IgD-negative memory B cell (primary cell): ENCODE results near the gene CISTR. TPM values are rescaled to one million over a fixed set of nuclear protein-coding genes. Genes with fewer than 3 reads are reported as not detected.
"Not testable (repeated sequence)": the region's sequence is repeated elsewhere in the genome, so short reads cannot be mapped to it uniquely, and the experiment has no call there.

ENCODE experiments used
- H3K27ac Mint-ChIP-seq, 3 donors: one replicate each; pipeline ENCODE4 v1.8.0; 2020 to 2022; ENCODE audit warnings: mild to moderate bottlenecking in 3 of 3, mixed read lengths in 3 of 3, moderate library complexity in 1 of 3
- H3K27me3 Mint-ChIP-seq: one replicate; pipeline ENCODE4 v1.8.0; 2021; ENCODE audit warnings: mixed read lengths
- H3K36me3 Mint-ChIP-seq: one replicate; pipeline ENCODE4 v1.8.0; 2020; ENCODE audit warnings: mild to moderate bottlenecking, mixed read lengths
- H3K4me1 Mint-ChIP-seq, 3 donors: one replicate each; pipeline ENCODE4 v1.8.0; 2020 to 2022; ENCODE audit warnings: mixed read lengths in 3 of 3, mild to moderate bottlenecking in 1 of 3
- H3K4me3 Mint-ChIP-seq, 4 donors: one replicate each; pipeline ENCODE4 v1.8.0; 2020 to 2022; ENCODE audit warnings: mild to moderate bottlenecking in 4 of 4, mixed read lengths in 4 of 4, moderate library complexity in 3 of 4
- H3K9me3 Mint-ChIP-seq, 3 donors: one replicate each; pipeline ENCODE4 v1.8.0; 2020 to 2021; ENCODE audit warnings: mixed read lengths in 3 of 3, mild to moderate bottlenecking in 1 of 3
- polyA plus RNA-seq: library from polyadenylated mRNA; unstranded; fragments of 300-500 nt; fragmentation: Illumina TruSeq; gene quantifications from one replicate; pipeline ENCODE4 v1.2.3, GENCODE V29; 2021

CISTR gene
- polyA plus RNA-seq, result not detected

GRCh38 chr12:53751336-53752191, at the start of gene CISTR:
TSS of gene CISTR (minus strand) at chr12:53751979.
- Mint-ChIP-seq H3K36me3 (no peaks in the 10 kb centered on the region), H3K4me3 (peak within 1 kb of the TSS in 1 of 4 donors; percentile 94), H3K4me1 (peaks cover 9 to 12% (median 11%) of the 10 kb centered on the region in 3 donors), H3K27ac (peak within 1 kb of the TSS in 1 of 3 donors; percentile 68), H3K27me3 (peaks cover 10% of the 10 kb centered on the region), H3K9me3 (no peaks in the 10 kb centered on the region)

GRCh38 chr12:53798575-53798974, 46.8 kb upstream of the CISTR start:
- Mint-ChIP-seq H3K36me3 (no peaks in the 10 kb centered on the region), H3K9me3 (no peaks in the 10 kb centered on the region), H3K27me3 (peaks cover 7% of the 10 kb centered on the region), H3K4me3 (no peak overlapping the region), H3K4me1 (no peaks in the 10 kb centered on the region), H3K27ac (no peak overlapping the region)

- peaks cover 4% of the 10 kb centered on the region for H3K27me3 Mint-ChIP-seq
- no peak overlapping the region for H3K4me3 Mint-ChIP-seq
- H3K27ac Mint-ChIP-seq, result no peak overlapping the region
- no peaks in the 10 kb centered on the region for H3K36me3 Mint-ChIP-seq
- no peaks in the 10 kb centered on the region for H3K9me3 Mint-ChIP-seq
- no peaks in the 10 kb centered on the region for H3K4me1 Mint-ChIP-seq
Observed at GRCh38 chr12:53795927-53796326, 44.1 kb upstream of the CISTR start.

- H3K4me3 Mint-ChIP-seq, result no peak overlapping the region
- H3K27ac Mint-ChIP-seq, result no peak overlapping the region
- no peaks in the 10 kb centered on the region for H3K4me1 Mint-ChIP-seq
- peaks cover 3% of the 10 kb centered on the region for H3K27me3 Mint-ChIP-seq
- H3K36me3 Mint-ChIP-seq, result no peaks in the 10 kb centered on the region
- H3K9me3 Mint-ChIP-seq, result no peaks in the 10 kb centered on the region
Observed at GRCh38 chr12:53793221-53793620, 41.4 kb upstream of the CISTR start.

- Mint-ChIP-seq H3K36me3 (no peaks in the 10 kb centered on the region), H3K27ac (no peak overlapping the region), H3K4me3 (no peak overlapping the region), H3K9me3 (no peaks in the 10 kb centered on the region), H3K4me1 (no peaks in the 10 kb centered on the region), H3K27me3 (no peaks in the 10 kb centered on the region)
Observed at GRCh38 chr12:53791735-53792326, 40.1 kb upstream of the CISTR start.

- Mint-ChIP-seq H3K9me3 (no peaks in the 10 kb centered on the region), H3K36me3 (peaks cover 1% of the 10 kb centered on the region), H3K27me3 (no peaks in the 10 kb centered on the region), H3K27ac (no peak overlapping the region), H3K4me3 (no peak overlapping the region), H3K4me1 (no peaks in the 10 kb centered on the region)
Observed at GRCh38 chr12:53789570-53789969, 37.8 kb upstream of the CISTR start.

GRCh38 chr12:53788892-53789291, 37.1 kb upstream of the CISTR start:
- no peaks in the 10 kb centered on the region for H3K27me3 Mint-ChIP-seq
- H3K9me3 Mint-ChIP-seq, result no peaks in the 10 kb centered on the region
- no peak overlapping the region for H3K4me3 Mint-ChIP-seq
- H3K4me1 Mint-ChIP-seq, result no peaks in the 10 kb centered on the region
- peaks cover 2% of the 10 kb centered on the region for H3K36me3 Mint-ChIP-seq
- H3K27ac Mint-ChIP-seq, result no peak overlapping the region

- Mint-ChIP-seq H3K9me3 (peaks cover 0 to 1% (median 0%) of the 10 kb centered on the region in 3 donors), H3K36me3 (peaks cover 2% of the 10 kb centered on the region), H3K27ac (no peak overlapping the region), H3K4me3 (no peak overlapping the region), H3K4me1 (no peaks in the 10 kb centered on the region), H3K27me3 (peaks cover 3% of the 10 kb centered on the region)
Observed at GRCh38 chr12:53786411-53786810, 34.6 kb upstream of the CISTR start.

- H3K9me3 Mint-ChIP-seq, result peaks cover 0 to 1% (median 0%) of the 10 kb centered on the region in 3 donors
- H3K4me3 Mint-ChIP-seq, result no peak overlapping the region
- H3K4me1 Mint-ChIP-seq, result no peaks in the 10 kb centered on the region
- H3K36me3 Mint-ChIP-seq, result peaks cover 2% of the 10 kb centered on the region
- H3K27ac Mint-ChIP-seq, result peak overlapping the region in 1 of 3 donors; percentile 46
- H3K27me3 Mint-ChIP-seq, result peaks cover 3% of the 10 kb centered on the region
Observed at GRCh38 chr12:53785161-53785560, 33.4 kb upstream of the CISTR start.

- H3K9me3 Mint-ChIP-seq, result peaks cover 0 to 1% (median 0%) of the 10 kb centered on the region in 3 donors
- no peak overlapping the region for H3K4me3 Mint-ChIP-seq
- peaks cover 2% of the 10 kb centered on the region for H3K36me3 Mint-ChIP-seq
- H3K27ac Mint-ChIP-seq, result no peak overlapping the region
- H3K27me3 Mint-ChIP-seq, result peaks cover 3% of the 10 kb centered on the region
- H3K4me1 Mint-ChIP-seq, result no peaks in the 10 kb centered on the region
Observed at GRCh38 chr12:53782093-53782703, 30.4 kb upstream of the CISTR start.

- Mint-ChIP-seq H3K4me3 (no peak overlapping the region), H3K27me3 (peaks cover 3% of the 10 kb centered on the region), H3K9me3 (peaks cover 0 to 1% (median 0%) of the 10 kb centered on the region in 3 donors), H3K27ac (no peak overlapping the region), H3K4me1 (no peaks in the 10 kb centered on the region), H3K36me3 (peaks cover 2% of the 10 kb centered on the region)
Observed at GRCh38 chr12:53781228-53781801, 29.5 kb upstream of the CISTR start.

- Mint-ChIP-seq H3K4me1 (no peaks in the 10 kb centered on the region), H3K36me3 (peaks cover 3% of the 10 kb centered on the region), H3K27me3 (peaks cover 3% of the 10 kb centered on the region), H3K9me3 (peaks cover 0 to 1% (median 0%) of the 10 kb centered on the region in 3 donors), H3K4me3 (no peak overlapping the region), H3K27ac (no peak overlapping the region)
Observed at GRCh38 chr12:53780323-53780722, 28.5 kb upstream of the CISTR start.

GRCh38 chr12:53779679-53780078, 27.9 kb upstream of the CISTR start:
- not testable (repeated sequence) for H3K27ac Mint-ChIP-seq, H3K9me3 Mint-ChIP-seq, H3K27me3 Mint-ChIP-seq, H3K4me3 Mint-ChIP-seq, H3K4me1 Mint-ChIP-seq, H3K36me3 Mint-ChIP-seq

GRCh38 chr12:53777936-53778644, 26.3 kb upstream of the CISTR start:
- H3K27ac Mint-ChIP-seq, result no peak overlapping the region
- peaks cover 1% of the 10 kb centered on the region for H3K36me3 Mint-ChIP-seq
- no peak overlapping the region for H3K4me3 Mint-ChIP-seq
- peaks cover 3% of the 10 kb centered on the region for H3K27me3 Mint-ChIP-seq
- peaks cover 0 to 1% (median 0%) of the 10 kb centered on the region in 3 donors for H3K9me3 Mint-ChIP-seq
- no peaks in the 10 kb centered on the region for H3K4me1 Mint-ChIP-seq

- H3K27me3 Mint-ChIP-seq, result no peaks in the 10 kb centered on the region
- H3K27ac Mint-ChIP-seq, result no peak overlapping the region
Observed at GRCh38 chr12:53777412-53777811, 25.6 kb upstream of the CISTR start.

More at GRCh38 chr12:53777412-53777811, 25.6 kb upstream of the CISTR start:
- peaks cover 1% of the 10 kb centered on the region for H3K36me3 Mint-ChIP-seq
- H3K4me3 Mint-ChIP-seq, result no peak overlapping the region
- no peaks in the 10 kb centered on the region for H3K4me1 Mint-ChIP-seq
- H3K9me3 Mint-ChIP-seq, result no peaks in the 10 kb centered on the region
